ENCODE data around the gene ATN1.
"Not testable (repeated sequence)": the region's sequence is repeated elsewhere in the genome, so short reads cannot be mapped to it uniquely, and the experiment has no call there.

The ATN1 gene, protein sequence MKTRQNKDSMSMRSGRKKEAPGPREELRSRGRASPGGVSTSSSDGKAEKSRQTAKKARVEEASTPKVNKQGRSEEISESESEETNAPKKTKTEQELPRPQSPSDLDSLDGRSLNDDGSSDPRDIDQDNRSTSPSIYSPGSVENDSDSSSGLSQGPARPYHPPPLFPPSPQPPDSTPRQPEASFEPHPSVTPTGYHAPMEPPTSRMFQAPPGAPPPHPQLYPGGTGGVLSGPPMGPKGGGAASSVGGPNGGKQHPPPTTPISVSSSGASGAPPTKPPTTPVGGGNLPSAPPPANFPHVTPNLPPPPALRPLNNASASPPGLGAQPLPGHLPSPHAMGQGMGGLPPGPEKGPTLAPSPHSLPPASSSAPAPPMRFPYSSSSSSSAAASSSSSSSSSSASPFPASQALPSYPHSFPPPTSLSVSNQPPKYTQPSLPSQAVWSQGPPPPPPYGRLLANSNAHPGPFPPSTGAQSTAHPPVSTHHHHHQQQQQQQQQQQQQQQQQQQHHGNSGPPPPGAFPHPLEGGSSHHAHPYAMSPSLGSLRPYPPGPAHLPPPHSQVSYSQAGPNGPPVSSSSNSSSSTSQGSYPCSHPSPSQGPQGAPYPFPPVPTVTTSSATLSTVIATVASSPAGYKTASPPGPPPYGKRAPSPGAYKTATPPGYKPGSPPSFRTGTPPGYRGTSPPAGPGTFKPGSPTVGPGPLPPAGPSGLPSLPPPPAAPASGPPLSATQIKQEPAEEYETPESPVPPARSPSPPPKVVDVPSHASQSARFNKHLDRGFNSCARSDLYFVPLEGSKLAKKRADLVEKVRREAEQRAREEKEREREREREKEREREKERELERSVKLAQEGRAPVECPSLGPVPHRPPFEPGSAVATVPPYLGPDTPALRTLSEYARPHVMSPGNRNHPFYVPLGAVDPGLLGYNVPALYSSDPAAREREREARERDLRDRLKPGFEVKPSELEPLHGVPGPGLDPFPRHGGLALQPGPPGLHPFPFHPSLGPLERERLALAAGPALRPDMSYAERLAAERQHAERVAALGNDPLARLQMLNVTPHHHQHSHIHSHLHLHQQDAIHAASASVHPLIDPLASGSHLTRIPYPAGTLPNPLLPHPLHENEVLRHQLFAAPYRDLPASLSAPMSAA (N-terminal part only)

DNA sequence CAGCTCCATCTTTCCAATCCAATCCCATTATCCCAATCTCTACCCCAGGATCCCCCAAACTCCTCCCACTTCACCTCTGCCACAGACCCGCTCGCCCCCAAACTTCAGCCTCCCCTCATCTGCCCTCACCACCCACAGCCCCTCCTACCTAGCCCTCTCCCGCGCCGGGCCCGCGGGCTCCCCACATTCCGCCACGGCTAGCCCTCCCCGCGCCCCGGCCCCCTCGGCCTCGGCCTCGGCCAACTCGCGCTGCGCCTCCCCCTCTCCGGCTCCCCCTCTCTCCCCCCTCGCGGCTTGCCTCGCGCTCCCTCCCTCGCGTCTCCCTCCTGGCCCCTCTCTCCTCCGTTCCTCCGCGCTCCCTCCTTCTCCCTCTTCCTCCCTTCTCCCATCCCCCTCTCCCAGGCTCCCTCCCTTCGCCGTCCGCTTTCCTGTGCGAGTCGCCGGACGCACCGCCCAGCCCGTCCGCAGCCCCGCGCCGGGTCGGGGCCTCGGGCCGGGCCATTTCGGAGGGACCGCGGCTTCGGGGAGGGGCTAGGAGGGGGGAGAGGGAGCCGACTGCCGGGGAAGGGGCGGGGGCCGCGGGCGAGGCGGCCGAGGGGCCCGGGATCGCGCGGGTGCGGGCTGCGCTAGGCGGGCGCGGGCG is at the start of gene ATN1:
TSS of gene ATN1 (plus strand) at position 581 of the 643 bp plus-strand sequence. CDS start 6,043 bp downstream, outside the sequence.
- DNase-seq (ENCODE audit: insufficient read length, low spot score) = peak; percentile 70
- peak; percentile 84 for FAIRE-seq

DNA sequence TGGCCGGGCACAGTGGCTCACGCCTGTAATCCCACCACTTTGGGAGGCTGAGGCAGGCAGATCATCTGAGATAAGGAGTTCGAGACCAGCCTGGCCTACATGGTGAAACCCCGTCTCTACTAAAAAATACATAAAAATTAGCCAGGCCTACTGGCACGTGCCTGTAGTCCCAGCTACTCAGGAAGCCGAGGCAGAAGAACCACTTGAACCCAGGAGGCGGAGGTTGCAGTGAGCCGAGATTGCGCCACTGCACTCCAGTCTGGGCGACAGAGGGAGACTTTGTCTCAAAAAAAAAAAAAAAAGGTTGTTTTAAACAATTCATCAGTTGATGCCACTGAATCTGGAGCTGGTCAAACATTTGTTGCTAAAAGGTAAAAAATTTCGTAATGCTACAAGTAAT is 47.9 kb upstream of the ATN1 start:
- not testable (repeated sequence) for DNase-seq (ENCODE audit: insufficient read length, low spot score); FAIRE-seq

DNA sequence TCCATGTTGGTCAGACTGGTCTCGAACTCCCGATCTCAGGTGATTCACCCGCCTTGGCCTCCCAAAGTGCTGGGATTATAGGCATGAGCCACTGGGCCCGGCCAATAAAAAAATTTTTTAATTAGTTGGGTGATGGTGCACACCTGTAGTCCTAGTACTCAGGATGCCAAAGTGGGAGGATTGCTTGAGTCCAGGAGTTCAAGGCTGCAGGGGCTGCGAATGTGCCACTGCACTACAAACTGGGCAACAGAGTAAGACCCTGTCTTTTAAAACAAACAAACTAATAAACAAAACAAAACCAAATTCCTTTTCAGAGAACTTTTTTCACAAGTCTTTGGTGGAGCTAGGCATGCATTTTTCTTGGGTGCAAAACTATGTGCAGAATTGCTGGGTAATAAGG is 44.5 kb upstream of the ATN1 start:
- DNase-seq (ENCODE audit: insufficient read length, low spot score) (no peak), FAIRE-seq (no peak)

DNA sequence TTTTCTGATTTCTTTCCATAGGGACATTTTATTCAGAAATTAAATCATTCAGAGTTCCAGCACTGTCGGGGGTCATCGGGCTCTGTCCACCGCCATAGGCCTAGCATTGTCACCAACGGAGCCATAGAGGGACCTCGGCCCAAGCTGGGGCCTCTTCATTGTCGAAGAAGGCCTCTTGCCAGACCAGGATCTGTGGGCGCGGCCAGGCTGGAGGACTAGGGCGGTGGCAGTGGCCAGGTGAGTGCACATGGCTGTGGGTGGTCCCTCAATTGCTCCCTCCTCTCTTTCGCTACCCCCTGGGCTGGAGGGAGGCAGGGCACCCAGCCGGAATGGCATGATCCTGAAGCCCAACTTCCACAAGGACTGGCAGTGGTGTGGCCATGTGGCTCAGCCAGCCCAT is 44.1 kb upstream of the ATN1 start:
- FAIRE-seq (no peak), DNase-seq (ENCODE audit: insufficient read length, low spot score) (no peak)

DNA sequence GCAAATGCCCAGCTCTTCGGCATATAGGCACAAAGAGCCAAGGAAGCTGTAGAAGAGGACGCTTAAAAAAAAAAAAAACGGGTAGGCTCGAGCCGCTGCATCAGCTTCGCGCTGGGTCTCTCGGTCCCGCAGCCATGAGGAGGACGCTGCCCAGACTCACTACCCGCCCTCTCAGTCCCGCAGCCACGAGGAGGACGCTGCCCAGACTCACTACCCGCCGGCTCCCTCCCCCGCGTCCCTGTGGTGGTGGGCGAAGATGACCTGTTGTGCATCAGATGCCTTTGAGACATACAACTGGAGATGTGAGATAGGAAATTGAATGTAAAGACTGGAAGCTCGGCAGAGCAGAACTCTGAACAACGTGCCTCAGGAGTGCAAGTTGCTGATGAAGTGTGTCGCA is 43.2 kb upstream of the ATN1 start:
- DNase-seq (ENCODE audit: insufficient read length, low spot score) = no peak
- FAIRE-seq = no peak

DNA sequence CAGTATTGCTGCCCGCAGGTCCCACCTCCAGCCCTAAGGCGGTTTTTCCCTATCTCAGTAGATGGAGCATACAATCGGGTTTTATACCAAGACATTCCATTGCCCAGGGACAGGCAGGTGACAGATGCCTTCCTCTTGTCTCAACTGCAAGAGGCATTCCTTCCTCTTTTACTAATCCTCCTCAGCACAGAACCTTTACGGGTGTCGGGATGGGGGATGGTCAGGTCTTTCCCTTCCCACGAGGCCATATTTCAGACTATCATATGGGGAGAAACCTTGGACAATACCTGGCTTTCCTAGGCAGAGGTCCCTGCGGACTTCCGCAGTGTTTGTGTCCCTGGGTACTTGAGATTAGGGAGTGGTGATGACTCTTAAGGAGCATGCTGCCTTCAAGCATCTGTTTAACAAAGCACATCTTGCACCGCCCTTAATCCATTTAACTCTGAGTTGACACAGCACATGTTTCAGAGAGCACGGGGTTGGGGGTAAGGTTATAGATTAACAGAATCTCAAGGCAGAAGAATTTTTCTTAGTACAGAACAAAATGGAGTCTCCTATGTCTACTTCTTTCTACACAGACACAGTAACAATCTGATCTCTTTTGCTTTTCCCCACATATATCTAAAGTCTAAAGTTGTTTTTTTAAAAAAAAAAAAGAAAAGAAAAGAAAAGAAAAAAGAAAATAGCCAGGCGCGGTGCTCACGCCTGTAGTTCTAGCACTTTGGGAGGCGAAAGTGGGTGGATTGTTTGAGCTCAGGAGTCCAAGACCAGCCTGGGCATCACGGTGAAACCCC is 41.4 kb upstream of the ATN1 start:
- DNase-seq (ENCODE audit: insufficient read length, low spot score); FAIRE-seq: not testable (repeated sequence)

DNA sequence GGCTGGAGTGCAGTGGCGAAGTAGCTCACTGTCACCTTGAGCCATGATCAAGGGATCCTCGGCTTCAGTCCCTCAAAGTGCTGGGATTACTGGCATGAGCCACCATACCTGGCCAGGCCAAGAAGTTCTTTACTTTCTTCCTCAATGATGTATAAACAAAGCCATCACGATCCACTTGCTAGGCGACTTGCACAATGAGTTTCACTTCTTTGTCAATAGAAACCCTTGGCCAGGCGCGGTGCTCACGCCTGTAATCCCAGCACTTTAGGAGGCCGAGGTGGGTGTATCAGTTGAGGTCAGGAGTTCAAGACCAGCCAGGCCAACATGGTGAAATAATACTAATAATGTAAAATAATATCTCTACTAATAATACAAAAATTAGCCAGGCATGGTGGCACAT is 40.3 kb upstream of the ATN1 start:
- FAIRE-seq (no peak), DNase-seq (ENCODE audit: insufficient read length, low spot score) (no peak)

DNA sequence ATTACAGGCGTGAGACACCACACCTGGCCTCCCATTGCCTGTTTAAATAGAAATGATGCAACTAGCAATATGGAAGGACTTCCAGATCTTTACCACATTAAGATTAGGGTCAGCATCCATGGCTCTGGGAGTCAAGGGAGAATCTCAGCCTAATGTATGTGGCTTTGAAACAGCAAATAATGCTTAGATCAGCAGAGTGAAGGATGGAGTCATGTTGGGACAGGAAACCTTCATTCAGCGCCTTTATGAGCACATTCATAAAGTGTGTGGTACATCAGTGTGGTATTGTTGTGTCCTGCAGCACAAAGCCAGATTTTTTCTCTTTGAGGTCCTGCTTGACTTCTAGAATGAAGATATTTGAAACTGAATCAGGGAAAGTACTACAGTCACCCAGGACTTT is 39.4 kb upstream of the ATN1 start:
- no peak for DNase-seq (ENCODE audit: insufficient read length, low spot score)
- no peak for FAIRE-seq

DNA sequence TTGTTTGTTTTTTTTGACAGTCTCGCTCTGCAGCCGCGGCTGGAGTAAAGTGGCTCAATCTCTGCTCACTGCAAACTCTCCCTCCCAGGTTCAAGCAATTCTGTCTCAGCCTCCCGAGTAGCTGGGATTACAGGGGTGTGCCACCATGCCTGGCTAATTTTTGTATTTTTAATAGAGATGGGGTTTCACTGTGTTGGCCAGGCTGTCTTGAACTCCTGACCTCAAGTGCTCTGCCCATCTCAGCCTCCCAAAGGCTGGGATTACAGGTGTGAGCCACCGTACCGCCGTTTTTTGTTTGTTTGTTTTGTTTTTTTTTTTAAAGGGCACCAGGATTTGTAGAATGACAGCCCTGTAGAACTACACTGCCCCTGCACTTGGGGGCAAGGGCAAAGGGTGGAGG is 39.0 kb upstream of the ATN1 start:
- FAIRE-seq; DNase-seq (ENCODE audit: insufficient read length, low spot score): not testable (repeated sequence)

DNA sequence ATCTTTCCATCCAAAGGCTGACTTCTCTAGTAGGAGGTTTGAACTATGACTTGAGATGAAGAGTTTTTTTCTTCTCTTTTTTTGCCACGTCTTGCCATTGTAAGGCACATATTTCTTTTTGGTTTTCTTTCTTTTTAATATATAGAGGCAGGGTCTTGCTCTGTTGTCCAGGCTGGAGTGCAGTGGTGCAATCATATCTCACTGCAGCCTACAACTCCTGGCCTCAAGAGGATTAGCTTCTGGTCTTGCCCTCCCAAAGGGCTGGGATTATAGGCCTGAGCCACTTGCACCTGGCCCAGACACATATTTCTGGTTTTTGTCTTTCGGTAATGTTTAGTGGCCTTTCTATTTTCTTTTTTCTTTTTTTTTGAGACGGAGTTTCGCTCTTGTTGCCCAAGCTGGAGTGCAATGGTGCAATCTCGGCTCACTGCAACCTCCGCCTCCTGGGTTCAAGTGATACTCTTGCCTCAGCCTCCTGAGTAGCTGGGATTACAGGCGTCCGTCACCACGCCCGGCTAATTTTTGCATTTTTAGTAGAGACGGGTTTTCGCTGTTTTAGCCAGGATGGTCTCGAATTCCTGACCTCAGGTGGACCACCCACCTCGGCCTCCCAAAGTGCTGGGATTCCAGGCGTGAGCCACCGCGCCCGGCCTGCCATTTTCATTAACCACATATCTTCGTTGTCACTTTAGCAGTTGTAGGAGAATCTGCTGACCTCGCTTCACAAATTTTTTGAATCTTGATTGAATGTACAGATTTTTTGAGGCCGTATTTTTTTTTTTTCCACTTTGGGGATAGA is 37.8 kb upstream of the ATN1 start:
- not testable (repeated sequence) for FAIRE-seq; DNase-seq (ENCODE audit: insufficient read length, low spot score)

DNA sequence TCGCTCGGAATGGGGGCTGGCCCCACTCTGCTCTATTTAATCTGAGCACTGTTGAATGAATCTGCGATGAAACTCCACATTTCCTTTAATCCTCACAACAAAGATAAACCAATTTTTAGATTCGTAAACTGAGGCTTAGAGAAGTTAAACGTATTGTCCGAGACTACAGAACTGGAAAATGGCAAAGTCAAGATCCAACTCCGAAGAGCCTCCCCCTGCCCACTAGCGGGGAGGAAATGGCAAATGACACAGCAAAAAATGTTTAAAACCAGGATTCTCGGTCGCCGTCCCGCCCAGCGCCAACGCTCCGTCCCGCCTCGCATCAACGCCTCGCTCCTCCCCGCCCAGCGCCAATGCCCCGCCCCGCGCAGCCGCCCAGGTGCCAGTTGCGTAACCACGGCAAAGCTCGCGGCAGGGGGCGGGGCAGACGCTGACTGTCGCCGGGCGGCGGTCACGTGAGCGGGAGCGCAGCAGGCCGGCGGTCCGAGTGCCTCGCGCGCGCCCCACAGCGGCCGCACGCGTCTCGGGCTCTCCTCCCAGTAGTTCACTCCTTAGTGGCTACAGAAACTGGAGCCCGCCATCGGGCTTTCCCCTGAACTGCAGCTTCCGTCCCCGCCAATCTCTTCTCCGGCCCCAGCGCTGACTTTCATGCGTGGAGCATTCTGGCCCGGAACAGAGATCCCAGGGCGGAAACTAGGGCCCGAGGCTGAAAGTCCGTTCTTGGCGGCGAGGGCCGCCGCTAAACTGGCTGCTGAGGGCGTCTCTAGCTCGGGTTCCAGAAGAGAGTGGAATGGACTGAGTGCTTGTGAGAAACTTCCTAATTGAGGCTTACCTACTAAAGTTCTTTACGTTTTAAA is 36.7 kb upstream of the ATN1 start:
- peak; percentile 99 for FAIRE-seq

DNA sequence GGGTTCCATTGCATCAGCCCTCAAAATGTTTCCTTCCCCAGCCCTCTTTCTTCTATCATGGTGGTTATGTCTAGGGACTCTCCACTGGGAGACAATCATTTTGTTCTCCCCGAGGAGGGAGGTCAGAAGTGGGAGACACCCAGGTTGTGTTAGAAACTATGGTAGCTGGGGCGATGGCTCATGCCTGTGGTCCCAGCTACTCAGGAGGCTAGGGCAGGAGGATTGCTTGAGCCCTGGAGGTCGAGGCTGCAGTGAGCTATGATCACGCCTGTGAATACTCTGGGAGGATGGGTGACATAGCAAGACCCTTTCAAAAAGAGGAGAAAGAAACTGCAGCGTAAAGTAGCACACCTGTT is 36.1 kb upstream of the ATN1 start:
- no peak for DNase-seq (ENCODE audit: insufficient read length, low spot score)
- FAIRE-seq = no peak

More for the DNA sequence above, 36.7 kb upstream of the ATN1 start:
- peak; percentile 99 for DNase-seq (ENCODE audit: insufficient read length, low spot score)

DNA sequence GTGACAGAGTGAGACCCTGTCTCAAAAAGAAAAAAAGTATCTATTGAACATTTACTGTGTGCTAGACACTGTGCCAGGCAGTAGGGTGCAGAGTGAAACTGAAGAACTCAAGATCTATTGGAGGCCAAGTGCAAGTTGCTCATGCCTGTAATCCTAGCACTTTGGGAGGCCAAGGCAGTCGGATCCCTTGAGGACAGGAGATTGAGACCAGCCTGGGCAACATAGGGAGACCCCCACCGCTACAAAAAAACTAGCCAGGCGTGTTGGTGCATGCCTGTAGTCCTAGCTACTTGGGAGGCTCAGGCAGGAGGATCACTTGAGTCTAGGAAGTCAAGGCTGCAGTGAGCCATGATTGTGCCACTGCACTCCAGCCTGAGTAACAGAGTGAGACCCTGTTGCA is 35.1 kb upstream of the ATN1 start:
- not testable (repeated sequence) for FAIRE-seq; DNase-seq (ENCODE audit: insufficient read length, low spot score)

DNA sequence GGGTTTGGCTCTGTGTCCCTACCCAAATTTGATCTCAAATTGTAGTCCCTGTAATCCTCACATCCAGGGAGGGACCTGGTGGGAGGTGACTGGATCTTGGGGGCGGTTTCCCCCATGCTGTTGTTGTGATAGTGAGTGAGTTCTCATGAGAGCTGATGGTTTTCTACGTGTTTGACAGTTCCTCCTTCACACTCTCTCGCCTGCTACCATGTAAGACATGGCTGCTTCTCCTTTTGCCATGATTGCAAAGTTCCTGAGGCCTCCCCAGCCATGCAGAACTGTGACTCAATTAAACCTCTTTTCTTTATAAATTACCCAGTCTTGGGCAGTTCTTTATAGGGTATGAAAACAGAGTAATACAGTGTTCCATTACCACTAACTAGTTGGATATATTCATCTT is 33.4 kb upstream of the ATN1 start:
- FAIRE-seq (no peak), DNase-seq (ENCODE audit: insufficient read length, low spot score) (no peak)

DNA sequence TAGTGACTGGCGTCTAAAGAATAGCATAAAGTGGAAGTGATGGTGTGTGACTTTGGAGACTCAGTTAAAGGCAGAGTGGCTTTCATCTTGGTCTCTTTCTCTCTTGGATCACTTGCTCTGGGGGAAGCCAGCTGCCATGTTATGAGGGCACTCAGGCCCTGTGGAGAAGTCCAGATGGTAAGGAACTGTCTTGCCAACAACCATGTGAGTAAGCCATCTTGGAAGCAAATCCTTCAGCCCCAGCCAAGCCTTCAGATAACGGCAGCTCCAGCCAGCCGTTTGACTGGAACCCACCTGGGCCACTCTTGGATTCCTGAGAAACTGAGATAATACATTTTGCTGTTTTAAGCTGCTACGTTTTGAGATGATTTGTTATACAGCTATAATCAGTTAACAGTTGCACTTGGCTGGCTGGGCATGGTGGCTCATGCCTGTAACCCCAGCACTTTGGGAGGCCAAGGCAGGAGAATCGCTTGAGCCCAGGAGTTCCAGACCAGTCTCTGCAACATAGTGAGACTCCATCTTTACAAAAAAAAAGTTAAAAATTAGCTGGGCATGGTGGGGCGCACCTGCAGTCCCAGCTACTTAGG is 30.8 kb upstream of the ATN1 start:
- DNase-seq (ENCODE audit: insufficient read length, low spot score) (no peak), FAIRE-seq (no peak)

DNA sequence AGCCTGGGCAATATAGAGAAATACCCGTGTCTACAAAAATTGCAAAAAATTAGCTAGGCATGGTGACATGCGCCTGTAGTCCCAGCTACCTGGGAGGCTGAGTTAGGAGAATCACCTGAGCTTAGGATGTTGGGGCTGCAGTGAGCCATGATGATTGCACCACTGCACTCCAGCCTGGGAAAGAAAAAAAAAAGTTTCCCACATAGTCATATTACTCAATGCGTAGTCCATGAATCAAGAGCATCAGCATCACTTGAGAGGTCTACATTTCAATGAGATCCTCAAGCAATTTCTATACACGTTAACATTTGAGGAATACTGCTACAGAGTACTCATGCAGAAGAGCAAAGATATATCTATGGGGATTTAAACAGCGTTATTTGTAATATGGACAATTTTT is 28.3 kb upstream of the ATN1 start:
- DNase-seq (ENCODE audit: insufficient read length, low spot score) (no peak), FAIRE-seq (no peak)

DNA sequence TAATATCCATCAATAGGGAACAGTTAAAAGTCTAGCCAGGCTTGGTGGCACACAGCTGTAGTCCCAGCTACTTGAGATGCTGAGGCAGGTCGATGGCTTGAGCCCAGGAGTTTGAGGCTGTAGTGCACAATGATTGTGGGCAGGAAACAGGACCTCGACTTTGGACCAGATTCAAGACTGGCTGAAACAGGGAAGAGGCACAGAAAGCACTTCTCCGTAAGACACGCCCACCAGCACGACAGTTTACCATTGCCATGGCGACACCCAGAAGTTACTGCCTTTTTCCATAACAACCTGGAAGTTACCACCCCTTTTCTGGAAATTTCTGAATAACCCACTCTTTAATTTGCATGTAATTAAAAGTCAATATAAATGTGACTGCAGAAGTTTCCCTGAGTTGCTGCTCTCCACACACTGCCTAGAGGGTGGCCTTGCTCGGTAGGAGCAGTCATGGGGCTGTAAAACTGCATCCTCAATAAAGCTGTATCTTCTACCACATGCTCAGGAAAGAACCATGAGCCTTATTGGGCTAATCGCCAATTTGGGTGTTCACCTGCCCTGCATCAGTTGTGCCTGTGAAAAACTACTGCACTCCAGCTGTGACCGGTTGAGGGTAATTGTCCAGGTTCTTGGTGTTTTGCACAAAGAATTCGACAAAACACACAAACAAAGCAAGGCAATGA is 27.8 kb upstream of the ATN1 start:
- DNase-seq (ENCODE audit: insufficient read length, low spot score) = no peak
- FAIRE-seq = no peak
